ACHN (cell line): ENCODE results near the gene ZNF624.

Experiments
- DNase-seq: peaks from one replicate; pipeline ENCODE4 v3.0.0-alpha.2; 2015
- in situ Hi-C: cut with HindIII; loops from 2 replicates; pipeline ENCODE4 v1.10.0; 2017; ENCODE audit warnings: low sequenced_read_pairs, low pct_ligation_motif_present, low pct_unique_long_range_greater_than_20kb

ZNF624 gene

DNA sequence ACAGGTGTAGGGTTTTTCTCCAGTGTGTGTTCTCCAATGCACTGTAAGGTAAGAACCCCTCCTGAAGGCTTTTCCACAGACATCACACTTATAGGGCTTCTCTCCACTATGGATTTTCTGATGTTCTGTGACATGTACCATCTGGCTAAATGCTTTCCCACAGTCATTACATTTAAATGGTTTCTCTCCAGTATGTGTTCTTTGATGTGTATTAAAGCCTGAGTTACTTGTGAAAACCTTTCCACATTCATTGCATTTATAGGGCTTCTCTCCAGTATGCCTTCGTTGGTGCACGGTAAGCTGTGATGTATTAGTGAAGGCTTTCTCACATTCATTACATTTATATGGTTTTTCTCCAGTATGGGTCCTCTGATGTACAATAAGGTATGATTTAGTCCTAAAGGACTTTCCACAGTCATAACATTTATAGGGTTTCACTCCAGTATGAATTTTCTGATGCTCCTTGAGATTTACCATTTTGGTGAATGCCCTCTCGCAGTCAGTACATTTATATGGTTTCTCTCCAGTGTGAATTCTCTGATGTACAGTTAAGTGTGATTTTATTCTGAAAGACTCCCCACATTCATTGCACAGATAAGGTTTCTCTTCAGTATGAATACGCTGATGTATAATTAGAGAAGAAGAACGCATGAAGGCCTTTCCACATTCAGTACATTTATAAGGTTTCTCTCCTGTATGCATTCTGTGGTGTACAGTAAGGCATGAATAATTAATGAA is 30.9 kb downstream of the ZNF624 start:
- no peak for DNase-seq

DNA sequence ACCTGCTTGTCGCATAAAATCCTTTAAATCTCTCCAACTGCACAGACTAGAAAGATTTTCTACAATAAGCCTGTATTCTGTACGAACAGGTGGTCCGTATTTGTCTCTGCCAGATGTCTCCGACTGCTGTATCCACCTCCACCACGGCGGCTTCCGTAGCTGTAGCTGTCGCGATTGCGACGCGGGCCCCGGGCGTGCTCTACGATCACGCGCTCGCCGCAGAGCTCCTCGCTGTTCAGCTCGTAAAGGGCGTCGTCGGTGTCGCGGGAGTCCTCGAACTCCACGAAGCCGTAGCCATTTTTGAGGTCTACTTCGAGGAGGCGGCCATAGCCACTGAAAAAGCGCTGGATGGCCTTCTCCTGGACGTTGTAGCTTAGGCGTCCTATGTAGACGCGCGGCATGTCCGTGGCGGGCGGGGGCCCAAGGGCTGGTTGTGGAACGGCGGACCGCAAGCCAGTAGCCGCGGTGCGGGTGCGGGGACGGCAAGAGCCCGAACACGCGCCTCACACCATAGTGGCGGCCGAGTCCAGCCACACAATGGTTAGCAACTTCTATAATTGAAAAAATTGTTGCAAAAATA is 36.1 kb downstream of the ZNF624 start:
- in situ Hi-C loops: no loop called here
- DNase-seq: no peak

More for the DNA sequence above, 30.9 kb downstream of the ZNF624 start:
- in situ Hi-C loops: no loop called here

DNA sequence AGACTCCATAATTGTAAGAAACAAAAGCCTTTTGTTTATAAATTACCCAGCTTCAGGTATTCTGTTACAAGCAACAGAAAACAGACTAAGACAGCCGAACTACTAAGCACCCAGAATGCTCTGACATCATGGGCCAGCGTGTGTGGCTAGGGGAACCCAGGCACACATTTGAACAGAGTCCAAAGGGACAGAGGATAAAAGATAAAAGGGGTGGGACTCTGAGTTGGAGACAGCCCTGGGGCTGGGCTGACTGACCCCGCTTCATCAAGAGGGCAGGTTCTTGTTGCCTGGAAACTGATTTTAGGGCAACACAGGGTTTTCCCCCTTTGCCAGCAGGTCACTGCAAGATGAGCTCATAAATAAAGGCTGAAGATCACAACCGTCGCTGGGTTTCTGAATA is 54.1 kb downstream of the ZNF624 start:
- DNase-seq: no peak
- in situ Hi-C loops: no loop called here

DNA sequence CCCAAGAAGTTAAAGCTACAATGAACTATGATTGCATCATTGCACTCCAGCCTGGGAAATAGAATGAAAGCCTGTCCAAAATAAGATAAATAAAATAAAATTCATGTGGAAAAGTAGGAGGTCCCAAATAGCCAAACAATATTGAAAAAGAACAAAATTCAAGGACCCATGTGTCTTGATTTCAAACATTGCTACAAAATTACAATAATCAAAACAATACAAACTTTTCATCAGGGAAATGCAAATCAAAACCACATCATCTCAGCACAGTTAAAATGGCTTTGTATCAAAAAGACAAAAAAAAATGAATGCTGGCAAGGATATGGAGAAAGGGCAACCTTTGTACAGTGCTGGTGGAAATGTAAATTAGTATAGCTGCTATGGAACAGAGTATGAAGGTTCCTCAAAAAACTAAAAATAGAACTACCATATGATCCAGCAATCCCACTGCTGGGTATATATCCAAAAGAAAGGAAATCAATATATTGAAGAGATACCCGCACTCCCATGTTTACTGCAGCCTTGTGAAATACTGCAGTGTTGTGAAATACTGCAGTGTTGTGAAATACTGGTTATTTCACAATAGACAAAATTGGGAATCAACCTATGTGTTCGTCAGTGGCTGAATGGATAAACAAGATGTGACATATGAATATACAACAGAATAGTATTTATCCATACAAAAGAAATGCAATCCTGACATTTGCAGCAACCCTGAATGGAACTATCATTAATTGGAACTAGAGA is 60.1 kb downstream of the ZNF624 start:
- in situ Hi-C loops: no loop called here
- no peak for DNase-seq

DNA sequence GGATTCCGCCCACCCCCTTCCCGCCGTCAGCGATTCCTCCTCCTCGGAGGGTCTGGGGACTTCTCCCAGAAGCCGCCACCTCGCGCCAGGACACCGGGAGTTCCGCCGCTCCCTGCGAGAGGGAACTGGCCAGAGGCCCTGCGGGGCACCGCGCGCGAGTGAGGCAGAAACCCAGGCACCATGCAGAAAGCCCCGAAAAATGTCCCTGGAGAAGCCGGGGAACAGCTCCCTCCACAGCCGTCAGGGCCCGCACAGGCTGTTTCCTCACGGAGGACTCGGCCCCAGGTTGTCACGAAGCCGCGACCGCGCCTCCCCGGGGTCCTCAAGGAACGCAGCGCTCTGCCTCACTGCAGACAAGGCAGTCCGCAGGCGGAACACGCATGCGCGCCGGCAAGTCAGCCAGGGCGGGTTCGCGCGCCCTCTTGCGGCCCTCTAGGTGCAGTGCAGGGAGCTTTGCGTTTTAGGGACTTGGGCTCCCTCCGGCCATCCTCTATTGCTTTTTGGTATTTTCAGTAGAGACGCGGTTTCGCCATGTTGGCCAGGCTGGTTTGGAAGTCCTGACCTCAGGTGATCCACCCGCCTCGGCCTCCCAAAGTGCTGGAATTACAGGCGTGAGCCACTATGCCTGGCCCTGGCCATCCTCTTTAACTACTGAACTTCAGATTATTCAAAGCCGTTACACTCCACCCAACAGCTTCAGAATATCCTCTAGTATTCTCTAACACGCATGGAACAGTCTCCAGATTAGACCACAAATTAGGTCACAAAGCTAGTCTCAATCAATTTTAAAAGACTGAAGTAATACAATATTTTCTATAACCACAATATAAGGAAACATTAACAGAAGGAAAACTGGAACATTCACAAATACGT is 64.3 kb downstream of the ZNF624 start:
- peak; percentile 84 for DNase-seq
- in situ Hi-C loops: no loop called here

DNA sequence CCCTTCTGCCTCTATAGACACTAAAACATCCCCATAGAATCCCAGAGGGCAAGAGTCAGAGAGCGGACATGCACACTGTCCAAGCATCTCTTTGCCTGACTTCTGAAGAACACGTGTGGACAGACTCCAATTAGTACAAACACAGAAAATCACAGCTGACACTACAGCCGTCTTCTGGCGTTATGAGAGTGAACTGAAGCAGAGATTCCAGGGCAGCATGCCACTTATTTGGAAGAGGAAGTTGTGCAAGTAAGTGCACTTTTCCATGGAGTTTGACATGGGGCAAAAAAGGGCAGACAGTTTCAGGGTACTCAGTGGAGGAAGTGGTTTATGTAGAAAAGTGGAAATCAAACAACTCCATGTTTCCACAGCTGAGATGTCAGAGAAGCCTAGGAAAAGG is 67.9 kb downstream of the ZNF624 start:
- DNase-seq: no peak

DNA sequence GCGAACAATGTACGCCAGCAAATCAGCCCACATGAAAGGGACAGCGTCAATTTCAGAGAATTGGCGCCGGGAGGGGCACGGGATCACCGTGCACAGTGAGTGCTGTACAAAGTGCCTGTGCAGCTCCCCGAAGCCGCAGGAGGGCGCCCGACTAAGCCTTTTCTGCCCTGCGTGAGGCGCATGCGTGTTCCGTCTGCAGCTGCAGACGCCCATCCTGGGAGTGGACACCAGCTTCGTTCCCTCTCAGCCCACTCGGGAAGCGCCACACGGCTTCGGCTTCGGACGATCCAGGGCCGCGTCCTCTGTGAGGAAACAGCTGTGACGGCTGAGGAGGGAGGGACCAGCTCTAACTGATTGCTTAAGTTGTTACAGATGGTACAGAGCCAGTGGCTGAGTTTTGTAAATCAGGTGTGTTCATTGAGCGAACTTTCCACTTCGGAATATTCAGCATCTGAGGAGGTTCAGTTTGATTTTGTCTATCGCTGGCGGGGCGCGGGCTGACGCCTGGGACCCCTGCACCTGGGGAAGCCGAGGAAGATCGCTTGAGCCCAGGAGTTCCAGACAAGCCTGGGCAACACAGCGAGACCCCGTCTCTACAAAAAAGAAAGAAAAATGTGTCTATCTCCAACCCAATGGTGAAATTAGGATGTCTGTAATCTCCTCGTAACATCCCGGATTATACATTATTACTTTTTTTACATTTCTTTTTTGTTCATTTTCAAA is 69.2 kb downstream of the ZNF624 start:
- in situ Hi-C loops: no loop called here
- no peak for DNase-seq

More for the DNA sequence above, 67.9 kb downstream of the ZNF624 start:
- in situ Hi-C loops: no loop called here

DNA sequence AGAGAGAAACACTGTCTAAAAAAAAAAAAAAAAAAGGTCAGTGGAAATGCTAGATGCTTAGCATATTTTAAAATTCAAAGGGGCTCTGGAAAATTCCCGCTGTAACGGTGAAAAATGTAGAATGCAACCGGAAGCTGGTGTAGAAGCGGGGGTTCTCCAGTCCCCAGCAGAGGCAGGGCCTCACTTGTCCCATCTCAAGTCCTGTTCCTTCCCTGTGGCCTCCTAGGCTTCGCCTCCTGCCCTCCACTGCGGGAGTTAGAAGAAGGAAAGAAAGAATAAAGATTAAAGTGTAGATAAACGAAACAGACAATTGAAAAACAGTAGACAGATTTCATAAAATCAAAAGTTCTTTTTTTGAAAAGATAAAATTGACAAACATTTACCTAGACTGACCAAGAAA is 69.9 kb downstream of the ZNF624 start:
- in situ Hi-C loops: no loop called here
- DNase-seq: no peak

DNA sequence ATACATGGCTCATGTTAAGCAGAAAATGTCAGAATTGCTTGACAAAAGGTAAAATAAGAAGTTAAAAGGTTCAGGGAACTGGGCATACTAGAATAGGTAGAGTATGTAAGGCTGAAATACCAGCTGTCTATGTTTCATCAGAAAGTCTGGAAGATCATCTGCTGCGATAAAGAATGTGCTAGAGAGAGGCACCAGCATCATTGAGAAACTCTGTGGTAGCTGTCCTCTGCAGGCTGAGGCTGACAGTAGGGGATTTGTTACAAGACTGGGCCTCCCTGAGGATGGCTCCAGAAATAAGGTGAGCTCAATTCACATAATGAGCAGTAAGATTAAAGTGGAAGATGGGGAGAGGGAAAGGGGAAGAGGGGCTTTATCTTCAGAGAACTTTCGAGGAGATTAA is 80.2 kb downstream of the ZNF624 start:
- DNase-seq: no peak
- in situ Hi-C loops: no loop called here
